ENCODE data around the gene DNAJA2. TPM values are rescaled to one million over a fixed set of nuclear protein-coding genes. Genes with fewer than 3 reads are reported as not detected.
"Not testable (repeated sequence)": the region's sequence is repeated elsewhere in the genome, so short reads cannot be mapped to it uniquely, and the experiment has no call there.

Gene DNAJA2
- total RNA-seq, 1 donor from 2014 or later, result 57.1 TPM

- ATAC-seq (ENCODE audit: low read depth) (peak; percentile 23), DNase-seq (no peak)
- no peaks in the 10 kb centered on the region for H3K9me3 Mint-ChIP-seq
- no peak for TF ChIP-seq CTCF (IDR thresholded peaks at IDR 0.05)
- H3K4me3 Mint-ChIP-seq, result no peak overlapping the region
- CTCF ChIA-PET, result interaction anchor here (3.0 kb wide), 1 partner anchor 21 kb away, joined by 19 read pairs; no protein-coding TSS in a partner anchor
- no peaks in the 10 kb centered on the region for H3K27me3 Mint-ChIP-seq
- H3K36me3 Mint-ChIP-seq (ENCODE audit: low read depth), result no peaks in the 10 kb centered on the region
- POLR2A ChIA-PET, result no interaction called here
- H3K27ac Mint-ChIP-seq, result peak overlapping the region; percentile 2
- intact Hi-C loops (cut with micrococcal nuclease), result loop anchor here (5.0 kb wide), 3 partner anchors 229 to 1226 kb away; partner anchors contain the start of genes LONP2, ORC6 and VPS35
- peaks cover 28% of the 10 kb centered on the region for H3K4me1 Mint-ChIP-seq
These were observed 43.2 kb upstream of the DNAJA2 start for GRCh38 chr16:47016700-47017133.

- ChIA-PET CTCF (no interaction called here), POLR2A (no interaction called here)
- DNase-seq, result no peak
- peaks cover 27% of the 10 kb centered on the region for H3K4me1 Mint-ChIP-seq
- no peak for TF ChIP-seq CTCF (IDR thresholded peaks at IDR 0.05)
- no peak overlapping the region for H3K27ac Mint-ChIP-seq
- H3K9me3 Mint-ChIP-seq, result no peaks in the 10 kb centered on the region
- no peak overlapping the region for H3K4me3 Mint-ChIP-seq
- no peak for ATAC-seq (ENCODE audit: low read depth)
- intact Hi-C loops (cut with micrococcal nuclease), result no loop called here
- no peaks in the 10 kb centered on the region for H3K36me3 Mint-ChIP-seq (ENCODE audit: low read depth)
- H3K27me3 Mint-ChIP-seq, result no peaks in the 10 kb centered on the region
These were observed 40.4 kb upstream of the DNAJA2 start for GRCh38 chr16:47013910-47014309.

GRCh38 chr16:47013172-47013571, 39.7 kb upstream of the DNAJA2 start:
- H3K27ac Mint-ChIP-seq, result no peak overlapping the region
- ATAC-seq (ENCODE audit: low read depth) (no peak), DNase-seq (no peak)
- H3K4me3 Mint-ChIP-seq, result no peak overlapping the region
- no peaks in the 10 kb centered on the region for H3K27me3 Mint-ChIP-seq
- ChIA-PET POLR2A (no interaction called here), CTCF (no interaction called here)
- no peaks in the 10 kb centered on the region for H3K36me3 Mint-ChIP-seq (ENCODE audit: low read depth)
- no peaks in the 10 kb centered on the region for H3K9me3 Mint-ChIP-seq
- no peak for TF ChIP-seq CTCF (IDR thresholded peaks at IDR 0.05)
- peaks cover 20% of the 10 kb centered on the region for H3K4me1 Mint-ChIP-seq
- intact Hi-C loops (cut with micrococcal nuclease), result no loop called here

- H3K27me3 Mint-ChIP-seq; H3K27ac Mint-ChIP-seq; DNase-seq; H3K4me3 Mint-ChIP-seq; ATAC-seq (ENCODE audit: low read depth); H3K36me3 Mint-ChIP-seq (ENCODE audit: low read depth); H3K9me3 Mint-ChIP-seq; H3K4me1 Mint-ChIP-seq; POLR2A ChIA-PET; intact Hi-C loops (cut with micrococcal nuclease): not testable (repeated sequence)
- CTCF ChIA-PET, result interaction anchor here (0.6 kb wide), 1 partner anchor 160 kb away, joined by 3 read pairs; no protein-coding TSS in a partner anchor
These were observed 37.3 kb upstream of the DNAJA2 start for GRCh38 chr16:47010812-47011211.

GRCh38 chr16:47008612-47009011, 35.1 kb upstream of the DNAJA2 start:
- no peak overlapping the region for H3K27ac Mint-ChIP-seq
- intact Hi-C loops (cut with micrococcal nuclease), result no loop called here
- no peaks in the 10 kb centered on the region for H3K9me3 Mint-ChIP-seq
- H3K27me3 Mint-ChIP-seq, result no peaks in the 10 kb centered on the region
- H3K36me3 Mint-ChIP-seq (ENCODE audit: low read depth), result no peaks in the 10 kb centered on the region
- ATAC-seq (ENCODE audit: low read depth) (no peak), DNase-seq (no peak)
- H3K4me1 Mint-ChIP-seq, result no peaks in the 10 kb centered on the region
- ChIA-PET POLR2A (no interaction called here), CTCF (no interaction called here)
- TF ChIP-seq CTCF (IDR thresholded peaks at IDR 0.05), result no peak
- H3K4me3 Mint-ChIP-seq, result no peak overlapping the region

GRCh38 chr16:47008174-47008573, 34.7 kb upstream of the DNAJA2 start:
- no peak for TF ChIP-seq CTCF (IDR thresholded peaks at IDR 0.05)
- H3K4me3 Mint-ChIP-seq, result no peak overlapping the region
- no peaks in the 10 kb centered on the region for H3K27me3 Mint-ChIP-seq
- no peak for DNase-seq
- H3K36me3 Mint-ChIP-seq (ENCODE audit: low read depth), result no peaks in the 10 kb centered on the region
- no peak for ATAC-seq (ENCODE audit: low read depth)
- POLR2A ChIA-PET, result no interaction called here
- intact Hi-C loops (cut with micrococcal nuclease), result no loop called here
- no peaks in the 10 kb centered on the region for H3K9me3 Mint-ChIP-seq
- H3K4me1 Mint-ChIP-seq, result no peaks in the 10 kb centered on the region
- CTCF ChIA-PET, result no interaction called here
- no peak overlapping the region for H3K27ac Mint-ChIP-seq
